GM18505 (cell line): Measurements from ENCODE around the gene CCDC200.
"Not testable (repeated sequence)": the region's sequence is repeated elsewhere in the genome, so short reads cannot be mapped to it uniquely, and the experiment has no call there.

Source experiments
- ATAC-seq: cut with Tn5 transposase; IDR thresholded peaks from one replicate; pipeline ENCODE4 v1.9.1; 2021; ENCODE audit not compliant: unreplicated experiment
- POLR2A ChIP-seq: IDR thresholded peaks from 4 replicates; pipeline ENCODE4 v1.6.1; 2011; ENCODE audit warnings: borderline replicate concordance; ENCODE audit not compliant: insufficient read depth, insufficient read length; ENCODE audit errors: extremely low read depth

CCDC200 gene

DNA sequence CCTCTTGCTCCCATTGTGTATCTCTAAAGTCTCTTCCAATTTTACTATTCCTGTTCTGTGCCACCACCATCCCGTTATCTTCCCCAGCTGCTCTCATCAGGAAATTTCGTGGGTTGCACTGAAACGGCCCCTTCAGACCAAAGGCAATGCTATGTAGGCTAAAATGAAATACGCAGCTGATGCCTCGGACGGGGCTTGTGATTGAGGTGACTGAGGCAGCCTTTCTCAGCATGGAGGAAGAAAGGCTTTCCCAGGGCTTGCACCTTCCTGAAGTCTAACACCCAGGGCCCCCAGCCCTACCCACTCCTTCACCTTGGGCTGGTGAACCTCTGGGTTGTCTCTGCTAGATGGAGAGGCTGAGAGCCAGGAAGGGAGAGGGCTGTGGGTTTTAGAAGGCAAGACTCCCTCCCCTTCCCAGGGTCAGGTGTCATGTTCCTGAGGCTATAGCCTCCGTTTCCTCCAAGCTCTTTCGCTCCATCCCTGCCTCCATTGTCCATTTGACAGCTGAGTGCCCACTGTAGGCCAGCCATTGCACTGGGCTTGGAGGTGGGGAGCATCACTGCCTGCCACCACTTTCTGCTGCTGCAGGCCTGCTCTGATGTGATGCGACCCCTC is 7.8 kb downstream of the CCDC200 start:
- no peak for ATAC-seq
- TF ChIP-seq POLR2A: no peak

DNA sequence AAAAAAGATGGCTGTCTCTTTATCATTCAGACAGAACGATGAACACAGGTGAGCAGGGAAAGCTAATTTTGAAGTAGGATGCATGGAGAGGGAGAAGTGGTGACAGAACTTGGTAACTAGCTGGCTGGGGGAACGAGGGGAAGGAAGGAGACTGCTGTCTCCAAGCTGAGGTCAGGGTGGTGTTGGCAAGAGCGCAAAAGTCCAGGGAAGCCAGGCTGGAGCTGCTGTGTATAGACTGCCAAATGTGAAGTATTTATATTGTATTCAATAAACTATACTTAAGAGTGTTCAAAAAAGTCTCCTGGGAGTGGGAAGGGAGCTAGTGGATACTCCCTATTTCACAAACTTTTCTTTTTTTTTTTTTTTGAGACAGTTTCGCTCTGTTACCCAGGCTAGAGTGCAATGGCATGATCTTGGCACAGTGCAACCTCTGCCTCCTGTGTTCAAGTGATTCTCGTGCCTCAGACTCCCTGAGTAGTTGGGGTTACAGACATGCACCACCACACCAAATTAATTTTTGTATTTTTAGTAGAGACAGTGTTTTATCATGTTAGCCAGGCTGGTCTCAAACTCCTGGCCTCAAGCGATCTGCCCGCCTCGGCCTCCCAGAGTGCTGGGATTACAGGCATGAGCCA is 8.6 kb downstream of the CCDC200 start:
- ATAC-seq: no peak
- TF ChIP-seq POLR2A: no peak

DNA sequence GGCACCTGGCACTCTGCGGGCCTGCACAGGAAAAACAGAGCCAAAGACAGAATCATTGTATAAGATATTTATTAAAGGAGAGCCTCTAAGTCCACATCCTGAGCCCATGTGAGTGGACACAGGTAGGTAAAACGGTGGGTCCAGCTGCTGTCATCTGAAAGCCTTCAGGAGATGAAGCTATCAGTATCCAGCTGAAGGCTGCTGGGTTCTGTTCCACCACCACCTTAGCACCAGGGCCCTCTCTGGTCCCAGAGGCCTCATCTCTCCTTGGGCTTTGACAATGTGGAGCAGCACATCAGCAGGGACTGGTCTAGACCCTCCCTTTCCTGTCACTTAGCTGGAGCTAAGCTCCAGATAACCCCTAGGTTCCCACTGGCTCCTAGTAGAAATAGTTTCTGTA is 9.4 kb downstream of the CCDC200 start:
- no peak for TF ChIP-seq POLR2A
- no peak for ATAC-seq

DNA sequence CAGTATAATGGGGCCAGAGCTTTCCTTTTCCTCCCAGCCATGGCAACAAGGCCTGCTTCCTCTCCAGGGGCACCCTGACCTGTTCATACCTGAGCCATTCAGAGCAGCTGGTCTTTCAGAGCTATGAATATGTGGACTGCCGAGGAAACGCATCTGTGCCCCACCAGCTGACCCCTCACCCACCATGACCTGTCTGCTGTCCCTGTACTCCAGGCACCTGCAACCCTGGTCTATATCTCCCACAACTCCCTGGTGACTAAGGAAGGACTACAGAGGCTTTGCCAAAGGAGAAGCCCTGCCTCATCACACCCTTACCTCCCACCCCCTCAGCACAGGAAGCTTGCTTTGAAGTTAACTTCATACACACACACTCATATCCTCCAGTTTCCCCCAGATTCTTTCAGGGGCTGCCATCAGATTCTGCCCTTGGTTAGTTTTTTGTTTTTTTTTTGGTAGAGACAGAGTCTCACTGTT is 10.8 kb downstream of the CCDC200 start:
- no peak for TF ChIP-seq POLR2A
- ATAC-seq: no peak

DNA sequence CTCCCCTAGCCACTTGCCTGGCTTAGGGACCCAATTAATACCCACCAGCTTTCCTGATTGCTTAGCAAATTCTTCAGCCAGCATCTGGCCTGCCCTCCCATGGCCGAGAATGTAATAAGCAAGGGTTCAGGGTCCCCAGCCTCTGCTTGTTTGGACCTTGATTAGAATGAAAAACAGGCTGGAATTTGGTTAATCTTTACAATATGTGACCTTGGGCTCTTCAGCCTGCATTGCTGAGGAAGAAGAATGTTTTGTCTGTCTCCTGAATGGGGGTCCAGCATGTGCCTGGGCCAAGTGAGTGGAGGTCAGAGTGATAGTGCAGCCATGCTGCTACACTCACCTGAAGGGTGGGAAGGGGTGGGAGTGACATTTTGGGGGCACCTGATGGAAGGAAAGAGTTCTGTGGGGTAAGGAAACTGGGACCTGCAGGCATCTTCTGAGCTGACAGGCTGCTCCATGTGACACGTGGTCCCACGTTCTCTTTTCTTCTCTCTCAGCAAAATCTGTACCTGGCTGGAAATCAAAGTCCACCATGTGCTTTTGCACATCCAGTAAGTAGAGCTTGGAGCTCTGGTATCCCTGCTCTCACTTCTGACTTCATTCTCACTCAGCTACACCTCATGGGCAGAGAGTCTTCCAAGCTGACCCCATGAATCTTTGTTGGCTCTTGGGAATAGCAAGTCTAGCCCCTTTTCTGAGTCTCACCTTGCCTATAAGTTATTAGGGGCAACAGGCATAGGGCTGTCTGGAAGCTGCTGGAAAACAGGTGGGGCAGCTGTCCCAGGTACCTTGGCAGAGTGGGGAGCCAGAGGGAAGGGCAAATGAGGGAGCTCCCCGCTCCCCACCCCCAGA is 11.4 kb downstream of the CCDC200 start:
- no peak for ATAC-seq
- TF ChIP-seq POLR2A: no peak

DNA sequence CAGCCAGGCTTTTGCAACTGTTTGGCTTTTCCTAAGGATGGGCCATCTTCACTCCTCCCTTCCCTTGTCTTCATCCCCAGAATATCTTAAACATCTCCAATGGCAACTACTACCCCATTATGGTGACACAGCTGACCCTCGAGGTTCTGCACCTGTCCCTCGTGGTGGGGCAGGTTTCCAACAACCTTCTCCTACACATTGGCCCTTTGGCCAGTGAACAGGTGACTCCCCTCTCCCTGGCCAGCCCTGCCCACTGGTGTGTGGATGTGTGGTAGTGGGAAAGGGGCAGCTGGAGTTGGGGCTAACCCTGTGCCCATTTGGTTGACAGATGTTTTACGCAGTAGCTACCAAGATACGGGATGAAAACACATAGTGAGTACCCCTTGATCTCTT is 12.1 kb downstream of the CCDC200 start:
- ATAC-seq: no peak
- TF ChIP-seq POLR2A: no peak

DNA sequence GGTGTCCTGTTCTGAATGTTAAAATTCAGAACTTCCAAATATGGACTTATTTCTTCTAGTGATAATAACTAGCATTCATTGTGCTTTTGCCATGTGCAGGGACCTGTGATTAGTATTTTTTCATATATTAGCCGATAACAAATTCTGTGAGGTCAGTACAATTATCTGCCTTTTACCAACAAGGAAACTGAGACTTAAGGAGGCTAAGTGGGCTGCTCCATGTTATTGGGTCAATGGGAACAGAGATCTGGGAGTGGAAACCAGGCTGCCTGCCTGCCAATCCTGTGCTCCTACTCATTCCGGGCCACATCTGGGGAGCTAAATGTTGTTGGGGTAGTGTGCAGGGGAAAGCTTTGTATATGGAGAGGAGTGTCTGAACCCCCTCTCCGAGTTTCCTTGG is 13.1 kb downstream of the CCDC200 start:
- no peak for ATAC-seq
- no peak for TF ChIP-seq POLR2A

DNA sequence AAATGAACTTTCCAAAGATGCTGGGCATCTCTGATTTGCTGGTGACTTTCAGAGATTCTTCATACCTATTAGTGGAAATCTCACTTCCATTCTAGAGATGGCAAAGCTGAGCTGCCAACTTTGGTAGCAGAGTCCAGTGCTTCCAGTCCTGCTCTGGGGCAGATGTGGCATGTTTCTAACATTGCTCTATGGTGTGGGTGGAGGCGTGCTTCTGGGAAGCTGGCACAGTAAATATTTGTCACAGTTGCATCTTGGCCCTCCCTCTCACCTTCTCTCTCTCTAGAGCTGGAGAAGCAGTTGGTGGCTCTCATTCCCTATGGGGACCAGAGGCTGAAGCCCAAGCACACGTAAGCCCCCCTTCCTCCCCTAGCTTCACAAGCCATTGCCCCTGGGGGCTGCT is 14.9 kb downstream of the CCDC200 start:
- TF ChIP-seq POLR2A: no peak

DNA sequence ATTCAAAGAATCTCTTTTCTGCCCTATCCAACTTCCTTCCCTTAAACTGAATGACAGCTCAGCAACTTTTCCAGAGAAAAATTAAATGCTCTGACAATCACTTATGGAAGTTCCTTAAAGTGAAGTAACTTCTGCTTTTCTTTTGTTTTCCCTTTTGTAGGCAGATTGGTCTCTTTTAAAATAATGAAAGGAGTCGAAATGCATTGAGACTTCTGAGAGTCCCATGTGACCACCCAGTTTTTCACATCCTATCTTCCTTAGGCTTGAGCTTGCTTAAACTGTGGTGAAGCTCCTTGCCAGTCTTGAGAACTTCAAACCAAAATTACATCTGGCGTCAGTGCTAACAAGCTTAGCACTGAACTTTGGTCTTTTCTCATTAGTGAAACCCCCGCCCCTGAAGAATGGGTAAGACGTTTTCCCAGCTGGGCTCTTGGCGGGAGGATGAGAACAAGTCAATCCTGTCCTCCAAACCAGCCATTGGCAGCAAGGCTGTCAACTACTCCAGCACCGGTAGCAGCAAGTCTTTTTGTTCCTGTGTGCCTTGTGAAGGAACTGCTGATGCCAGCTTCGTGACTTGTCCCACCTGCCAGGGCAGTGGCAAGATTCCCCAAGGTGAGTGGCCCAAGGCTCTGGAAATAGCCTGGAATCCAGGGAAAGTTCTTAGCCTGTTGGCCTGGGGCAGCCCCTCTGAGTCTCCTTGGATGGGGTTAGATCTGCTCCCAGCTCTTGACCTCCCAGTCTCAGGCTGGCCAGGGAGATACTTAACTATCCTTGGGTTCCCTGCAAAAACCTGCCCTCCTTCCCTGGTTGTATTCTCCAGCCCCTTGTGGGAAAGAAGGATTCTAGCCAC is 15.6 kb downstream of the CCDC200 start:
- no peak for ATAC-seq
- no peak for TF ChIP-seq POLR2A

More for the DNA sequence above, 14.9 kb downstream of the CCDC200 start:
- ATAC-seq: no peak

DNA sequence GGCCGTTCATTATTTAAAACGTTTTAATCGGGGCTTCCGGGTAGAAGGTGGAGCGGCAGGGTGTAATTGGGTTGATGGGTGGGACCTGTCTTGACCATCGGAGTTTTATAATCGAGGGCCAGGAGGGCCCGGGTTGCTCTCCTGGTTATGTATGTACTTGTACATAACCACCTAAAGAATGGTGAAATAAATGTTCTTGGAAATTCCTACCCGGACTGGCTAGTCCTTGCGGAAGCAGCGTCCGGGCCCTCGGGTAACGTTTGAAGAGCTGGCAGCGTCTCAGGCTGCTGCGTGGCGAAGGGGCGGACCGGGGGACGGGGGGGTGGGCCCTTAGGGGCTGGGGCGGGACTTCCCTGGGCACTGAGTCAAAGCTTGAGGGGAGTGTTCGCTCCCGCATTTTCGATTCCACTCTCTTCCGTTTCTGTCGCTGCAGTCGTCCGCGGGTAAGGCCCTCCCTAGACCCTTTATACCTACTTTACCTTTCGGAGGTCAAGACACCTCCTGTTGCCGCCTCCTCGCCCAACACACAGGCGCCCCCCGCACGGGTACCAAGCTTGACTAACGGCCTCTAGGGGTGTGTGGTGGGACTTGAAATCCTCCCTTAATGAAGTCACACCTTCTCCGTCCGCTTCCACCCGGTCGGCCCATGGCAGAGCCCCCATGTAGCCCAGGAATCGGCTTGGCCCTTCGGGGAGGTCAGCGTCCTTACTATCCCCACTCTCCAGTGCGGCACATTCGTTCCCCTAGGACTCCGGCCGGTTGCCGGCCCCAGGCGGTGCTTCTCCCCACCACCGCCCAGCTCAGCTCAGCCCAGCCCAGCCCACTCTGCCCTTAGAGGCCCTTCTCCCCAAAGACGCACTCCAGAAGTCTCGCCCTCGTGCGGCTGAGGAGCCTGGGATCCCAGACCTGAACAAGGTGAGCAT is 16.7 kb downstream of the CCDC200 start, which contains the start of gene TMEM106A:
Gene TMEM106A, plus strand, starts transcription at position 396 of the 923 bp plus-strand sequence. CDS start 1,167 bp downstream, outside the sequence.
- ATAC-seq: peak; percentile 64

DNA sequence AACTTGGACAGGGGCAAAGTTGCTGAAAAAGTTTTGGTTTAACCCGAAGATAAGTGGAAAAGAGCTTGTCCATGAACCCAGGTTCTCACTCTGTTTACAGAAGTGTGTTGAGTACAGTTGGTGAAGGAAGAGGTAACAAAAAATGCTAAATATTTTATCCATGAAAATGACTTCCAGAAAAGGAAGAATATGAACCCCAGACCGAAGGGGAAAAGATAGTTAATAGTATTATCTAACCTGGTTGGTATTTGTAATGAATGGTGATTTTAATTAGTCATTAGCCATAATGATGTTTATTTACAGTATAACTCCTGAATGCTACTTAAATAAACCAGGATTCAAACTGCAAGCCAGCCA is 17.3 kb downstream of the CCDC200 start:
- no peak for ATAC-seq
- no peak for TF ChIP-seq POLR2A

More for the DNA sequence above, 16.7 kb downstream of the CCDC200 start, which contains the start of gene TMEM106A:
- TF ChIP-seq POLR2A: peak; percentile 95

DNA sequence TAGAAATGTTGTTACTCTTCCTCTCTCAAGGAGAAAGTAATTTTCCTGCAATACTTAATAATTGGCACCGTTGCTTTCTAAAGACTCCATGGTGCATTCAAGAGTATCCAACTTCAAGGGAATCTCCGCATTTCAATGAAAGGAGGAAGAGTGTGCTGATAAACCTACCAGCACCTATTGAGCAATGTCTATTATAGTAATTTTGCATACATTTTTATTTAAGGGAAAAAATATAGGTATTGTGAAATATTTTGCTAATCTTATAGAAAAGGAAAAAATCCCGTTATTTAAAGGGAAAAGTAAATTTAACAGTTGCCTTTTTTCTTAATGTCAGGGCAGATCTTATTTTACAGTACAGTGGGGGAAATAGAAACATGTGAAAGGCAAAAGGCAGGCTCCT is 17.8 kb downstream of the CCDC200 start:
- ATAC-seq: no peak
- no peak for TF ChIP-seq POLR2A

DNA sequence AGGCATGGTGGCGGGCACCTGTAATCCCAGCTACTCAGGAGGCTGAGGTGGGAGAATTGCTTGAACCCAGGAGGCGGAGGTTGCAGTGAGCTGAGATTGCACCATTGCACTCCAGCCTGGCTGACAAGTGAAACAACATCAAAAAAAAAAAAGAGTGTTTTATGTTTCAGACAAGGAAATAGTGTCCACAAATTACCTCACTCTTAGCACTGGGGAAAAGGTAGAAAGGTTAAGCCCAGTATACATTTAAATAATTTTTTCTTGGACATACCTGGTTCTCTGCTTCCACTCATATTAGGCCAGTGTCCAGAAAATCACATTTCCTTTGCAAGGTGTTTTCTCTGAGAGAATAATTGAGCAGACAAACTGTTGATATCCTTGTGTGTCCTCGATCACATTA is 25.4 kb downstream of the CCDC200 start:
- ATAC-seq: not testable (repeated sequence)
